ENCODE results near the gene KRT71.

Gene KRT71

DNA sequence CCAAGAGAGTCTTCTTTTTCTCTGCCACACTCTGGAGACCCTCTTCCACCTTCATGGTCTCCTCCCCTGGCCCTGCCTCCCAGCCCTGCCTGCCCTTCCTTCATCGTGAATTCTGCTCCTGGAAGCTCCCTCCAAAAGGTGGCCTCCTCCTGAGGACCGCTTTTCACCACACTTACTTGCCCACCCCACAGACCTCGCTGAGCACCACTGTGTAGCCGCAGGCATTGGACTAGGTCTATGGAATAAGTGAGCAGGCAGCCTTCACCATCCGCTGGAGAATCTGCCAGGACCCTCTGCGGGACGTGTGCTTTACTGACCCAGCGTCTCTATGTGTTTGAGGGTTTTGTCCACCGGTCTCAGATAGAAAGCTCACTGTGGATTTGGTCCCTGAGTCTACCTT is 23.1 kb downstream of the KRT71 start:
- no peaks in the 10 kb centered on the region for H3K27me3 ChIP-seq (ENCODE audit: insufficient read depth, poor library complexity, severe bottlenecking)
- ATAC-seq (ENCODE audit: low read depth) (no peak), DNase-seq (ENCODE audit: low spot score) (no peak)
- TF ChIP-seq, protein P1, sequence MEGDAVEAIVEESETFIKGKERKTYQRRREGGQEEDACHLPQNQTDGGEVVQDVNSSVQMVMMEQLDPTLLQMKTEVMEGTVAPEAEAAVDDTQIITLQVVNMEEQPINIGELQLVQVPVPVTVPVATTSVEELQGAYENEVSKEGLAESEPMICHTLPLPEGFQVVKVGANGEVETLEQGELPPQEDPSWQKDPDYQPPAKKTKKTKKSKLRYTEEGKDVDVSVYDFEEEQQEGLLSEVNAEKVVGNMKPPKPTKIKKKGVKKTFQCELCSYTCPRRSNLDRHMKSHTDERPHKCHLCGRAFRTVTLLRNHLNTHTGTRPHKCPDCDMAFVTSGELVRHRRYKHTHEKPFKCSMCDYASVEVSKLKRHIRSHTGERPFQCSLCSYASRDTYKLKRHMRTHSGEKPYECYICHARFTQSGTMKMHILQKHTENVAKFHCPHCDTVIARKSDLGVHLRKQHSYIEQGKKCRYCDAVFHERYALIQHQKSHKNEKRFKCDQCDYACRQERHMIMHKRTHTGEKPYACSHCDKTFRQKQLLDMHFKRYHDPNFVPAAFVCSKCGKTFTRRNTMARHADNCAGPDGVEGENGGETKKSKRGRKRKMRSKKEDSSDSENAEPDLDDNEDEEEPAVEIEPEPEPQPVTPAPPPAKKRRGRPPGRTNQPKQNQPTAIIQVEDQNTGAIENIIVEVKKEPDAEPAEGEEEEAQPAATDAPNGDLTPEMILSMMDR (IDR thresholded peaks at IDR 0.05; ENCODE audit: poor library complexity, severe bottlenecking) = no peak
- no peaks in the 10 kb centered on the region for H3K9me3 ChIP-seq (ENCODE audit: severe bottlenecking)
- H3K27ac ChIP-seq (ENCODE audit: poor library complexity, severe bottlenecking) = no peak overlapping the region
- H3K36me3 ChIP-seq (ENCODE audit: low read depth) = no peaks in the 10 kb centered on the region
- H3K4me1 ChIP-seq (ENCODE audit: insufficient read depth, poor library complexity, severe bottlenecking) = peaks cover 13% of the 10 kb centered on the region
- no peak overlapping the region for H3K4me3 ChIP-seq (ENCODE audit: severe bottlenecking)

DNA sequence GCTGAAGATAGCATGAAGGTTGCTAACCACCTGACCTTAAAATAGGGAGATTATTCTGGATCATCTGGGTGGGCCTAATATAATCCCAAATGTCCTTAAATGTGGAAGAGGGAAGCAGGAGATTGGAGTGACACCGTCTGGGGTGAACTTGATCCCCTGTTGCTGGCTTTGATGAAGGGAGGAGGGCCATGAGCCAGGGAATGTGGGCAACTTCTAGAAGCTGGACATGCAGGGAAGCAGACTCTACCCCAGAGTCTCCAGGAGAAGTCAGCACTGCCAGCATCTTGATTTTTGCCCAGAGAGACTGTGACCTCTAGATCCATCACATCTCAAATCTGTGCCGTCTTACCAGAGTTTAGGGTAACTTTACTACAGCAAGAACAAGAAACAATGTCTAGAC is 23.5 kb downstream of the KRT71 start:
- no peak for DNase-seq (ENCODE audit: low spot score)
- Histone ChIP-seq H3K27ac (ENCODE audit: poor library complexity, severe bottlenecking) (no peak overlapping the region), H3K27me3 (ENCODE audit: insufficient read depth, poor library complexity, severe bottlenecking) (no peaks in the 10 kb centered on the region), H3K4me3 (ENCODE audit: severe bottlenecking) (no peak overlapping the region), H3K36me3 (ENCODE audit: low read depth) (no peaks in the 10 kb centered on the region), H3K4me1 (ENCODE audit: insufficient read depth, poor library complexity, severe bottlenecking) (peaks cover 17% of the 10 kb centered on the region), H3K9me3 (ENCODE audit: severe bottlenecking) (no peaks in the 10 kb centered on the region)
- no peak for ATAC-seq (ENCODE audit: low read depth)
- TF ChIP-seq, protein P1 (IDR thresholded peaks at IDR 0.05; ENCODE audit: poor library complexity, severe bottlenecking) = no peak

DNA sequence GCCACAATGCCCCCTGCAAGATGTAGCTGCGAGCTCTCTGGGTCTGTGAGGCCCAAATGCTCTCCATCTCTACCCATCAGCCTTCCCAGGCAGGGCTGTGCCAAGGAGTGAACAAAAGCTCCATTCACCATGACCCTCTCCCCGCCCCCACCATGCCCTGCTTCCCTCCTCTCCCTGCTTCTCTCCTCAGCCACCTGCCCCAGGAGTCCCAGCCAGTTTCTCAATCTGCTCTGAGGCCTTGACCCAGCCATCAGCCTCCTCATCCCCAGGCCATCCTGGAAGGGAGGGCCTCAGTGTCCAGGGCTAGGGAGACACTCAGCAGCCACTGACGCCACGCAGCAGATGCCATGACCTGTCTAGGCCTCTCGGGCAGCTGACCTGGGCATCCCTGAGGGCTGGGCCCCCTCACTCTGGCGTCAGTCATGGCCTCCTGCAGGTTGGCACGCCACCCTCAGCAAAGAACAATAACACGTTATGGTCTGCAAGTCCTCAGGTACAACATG is 24.3 kb downstream of the KRT71 start:
- peaks cover 24% of the 10 kb centered on the region for H3K4me1 ChIP-seq (ENCODE audit: insufficient read depth, poor library complexity, severe bottlenecking)
- no peak overlapping the region for H3K27ac ChIP-seq (ENCODE audit: poor library complexity, severe bottlenecking)
- TF ChIP-seq, protein P1 (IDR thresholded peaks at IDR 0.05; ENCODE audit: poor library complexity, severe bottlenecking) = no peak
- no peak overlapping the region for H3K4me3 ChIP-seq (ENCODE audit: severe bottlenecking)
- no peak for DNase-seq (ENCODE audit: low spot score)
- ATAC-seq (ENCODE audit: low read depth) = no peak
- no peaks in the 10 kb centered on the region for H3K27me3 ChIP-seq (ENCODE audit: insufficient read depth, poor library complexity, severe bottlenecking)
- no peaks in the 10 kb centered on the region for H3K36me3 ChIP-seq (ENCODE audit: low read depth)
- H3K9me3 ChIP-seq (ENCODE audit: severe bottlenecking) = no peaks in the 10 kb centered on the region

DNA sequence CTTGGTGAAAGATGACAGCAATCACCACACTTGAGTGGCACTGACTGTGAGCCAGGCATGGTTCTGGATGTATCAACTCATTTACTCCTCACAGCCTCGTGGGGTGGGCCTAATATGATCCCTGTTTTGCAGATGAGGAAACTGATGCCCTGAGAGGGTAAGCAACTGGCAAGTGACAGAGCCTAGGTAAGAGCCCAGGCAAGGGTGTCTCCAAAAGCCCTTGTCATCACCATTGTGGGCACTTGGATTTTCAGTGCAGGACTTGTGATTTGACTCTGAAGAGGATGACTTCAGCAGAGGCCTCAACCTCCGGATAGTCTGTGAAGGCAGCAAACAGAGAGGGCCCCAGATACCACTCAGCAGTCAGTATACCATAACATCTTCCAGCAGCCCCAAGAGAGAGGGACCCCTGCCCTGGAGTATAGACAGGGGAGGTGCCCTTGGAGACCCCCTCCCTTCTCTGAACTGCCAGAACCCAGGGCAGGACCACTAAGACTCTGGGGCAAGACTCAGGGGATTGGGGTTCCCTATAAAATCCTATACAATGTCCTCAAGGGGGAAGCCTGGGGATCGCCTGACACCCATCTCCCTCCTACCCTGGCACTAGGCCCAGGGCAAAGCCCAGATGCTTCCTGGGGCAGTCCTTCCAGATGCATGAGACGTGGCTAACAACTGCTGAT is 25.7 kb downstream of the KRT71 start:
- ATAC-seq (ENCODE audit: low read depth) (no peak), DNase-seq (ENCODE audit: low spot score) (no peak)
- peaks cover 38% of the 10 kb centered on the region for H3K4me1 ChIP-seq (ENCODE audit: insufficient read depth, poor library complexity, severe bottlenecking)
- no peaks in the 10 kb centered on the region for H3K9me3 ChIP-seq (ENCODE audit: severe bottlenecking)
- H3K27ac ChIP-seq (ENCODE audit: poor library complexity, severe bottlenecking) = peak overlapping the region; percentile 99
- TF ChIP-seq, protein P1 (IDR thresholded peaks at IDR 0.05; ENCODE audit: poor library complexity, severe bottlenecking) = no peak
- no peak overlapping the region for H3K4me3 ChIP-seq (ENCODE audit: severe bottlenecking)
- H3K27me3 ChIP-seq (ENCODE audit: insufficient read depth, poor library complexity, severe bottlenecking) = no peaks in the 10 kb centered on the region
- H3K36me3 ChIP-seq (ENCODE audit: low read depth) = no peaks in the 10 kb centered on the region

DNA sequence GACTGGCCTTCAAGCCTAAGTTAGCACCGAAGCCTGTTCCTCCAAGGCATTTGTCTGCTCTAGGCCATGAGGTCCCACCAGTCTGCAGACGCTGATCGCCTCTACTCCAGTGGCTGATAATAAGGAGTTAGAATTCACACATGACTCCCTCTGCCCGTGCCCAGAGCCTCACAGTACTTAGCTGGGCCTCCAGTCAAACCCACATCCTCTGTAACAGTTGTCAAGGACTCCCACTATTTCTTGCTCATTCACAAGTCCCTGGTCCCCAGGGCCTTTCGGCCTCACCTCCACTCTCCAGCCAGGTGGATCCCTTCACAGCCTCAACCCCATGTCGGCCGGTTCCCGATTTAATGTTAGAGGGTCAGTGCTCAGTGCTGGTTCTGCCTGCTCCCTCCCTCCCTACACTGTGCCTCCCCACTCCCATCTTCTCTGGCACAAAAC is 26.4 kb downstream of the KRT71 start:
- ATAC-seq (ENCODE audit: low read depth) (no peak), DNase-seq (ENCODE audit: low spot score) (no peak)
- Histone ChIP-seq H3K27me3 (ENCODE audit: insufficient read depth, poor library complexity, severe bottlenecking) (no peaks in the 10 kb centered on the region), H3K4me1 (ENCODE audit: insufficient read depth, poor library complexity, severe bottlenecking) (peaks cover 46% of the 10 kb centered on the region), H3K9me3 (ENCODE audit: severe bottlenecking) (no peaks in the 10 kb centered on the region), H3K4me3 (ENCODE audit: severe bottlenecking) (no peak overlapping the region), H3K36me3 (ENCODE audit: low read depth) (no peaks in the 10 kb centered on the region), H3K27ac (ENCODE audit: poor library complexity, severe bottlenecking) (peak overlapping the region; percentile 99)
- TF ChIP-seq, protein P1 (IDR thresholded peaks at IDR 0.05; ENCODE audit: poor library complexity, severe bottlenecking) = no peak
